IMR-90 (cell line): ENCODE data around the gene KCNQ2.

ENCODE experiments used
- BHLHE40 ChIP-seq: fragments of 150-350 bp; IDR thresholded peaks from 2 replicates; pipeline ENCODE4 v1.6.1; 2016; ENCODE audit warnings: mild to moderate bottlenecking, low read depth, low read length
- CEBPB ChIP-seq: IDR thresholded peaks from 2 replicates; pipeline ENCODE4 v1.6.1; 2012; ENCODE audit warnings: low read depth, low read length, improper control_type of control experiment
- FOS ChIP-seq: fragments of 150-350 bp; IDR thresholded peaks from 2 replicates; pipeline ENCODE4 v1.6.1; 2016; ENCODE audit warnings: low read depth, low read length
- MAFK ChIP-seq: IDR thresholded peaks from 2 replicates; pipeline ENCODE4 v1.6.1; 2012; ENCODE audit warnings: low read depth, low read length, improper control_type of control experiment
- MAZ ChIP-seq: IDR thresholded peaks from 2 replicates; pipeline ENCODE4 v1.6.1; 2012; ENCODE audit warnings: low read depth, mild to moderate bottlenecking, low read length, improper control_type of control experiment, moderate library complexity, borderline replicate concordance
- MXI1 ChIP-seq: IDR thresholded peaks from 2 replicates; pipeline ENCODE4 v1.6.1; 2012; ENCODE audit warnings: low read depth, mild to moderate bottlenecking, low read length, moderate library complexity, borderline replicate concordance
- POLR2A ChIP-seq: IDR thresholded peaks from 2 replicates; pipeline ENCODE4 v1.6.1; 2012; ENCODE audit warnings: mild to moderate bottlenecking, low read depth, low read length
- RAD21 ChIP-seq: IDR thresholded peaks from 2 replicates; pipeline ENCODE4 v1.6.1; 2012; ENCODE audit warnings: low read length, improper control_type of control experiment
- RFX5 ChIP-seq: IDR thresholded peaks from 2 replicates; pipeline ENCODE4 v1.8.0; 2012; ENCODE audit warnings: low read depth, mild to moderate bottlenecking, low read length, moderate library complexity
- SMC3 ChIP-seq: fragments of 150-350 bp; IDR thresholded peaks from 2 replicates; pipeline ENCODE4 v1.6.1; 2016; ENCODE audit warnings: low read depth, mild to moderate bottlenecking, antibody characterized with exemption, low read length, moderate library complexity
- TF ChIP-seq, protein P1 (sequence below): conservative IDR thresholded peaks from 2 replicates; pipeline ENCODE4 v1.5.1; 2012; ENCODE audit warnings: mild to moderate bottlenecking, low read depth, low read length, improper control_type of control experiment
- TF ChIP-seq, protein P2 (sequence below): fragments of 150-350 bp; IDR thresholded peaks from 2 replicates; pipeline ENCODE4 v1.6.1; 2017; ENCODE audit warnings: mild to moderate bottlenecking, antibody characterized with exemption, low read length, low read depth
- TF ChIP-seq, protein P3 (sequence below): fragments of 150-350 bp; IDR thresholded peaks from 2 replicates; pipeline ENCODE4 v1.6.1; 2016; ENCODE audit warnings: low read depth, mild to moderate bottlenecking, low read length, moderate library complexity, borderline replicate concordance

DNA sequence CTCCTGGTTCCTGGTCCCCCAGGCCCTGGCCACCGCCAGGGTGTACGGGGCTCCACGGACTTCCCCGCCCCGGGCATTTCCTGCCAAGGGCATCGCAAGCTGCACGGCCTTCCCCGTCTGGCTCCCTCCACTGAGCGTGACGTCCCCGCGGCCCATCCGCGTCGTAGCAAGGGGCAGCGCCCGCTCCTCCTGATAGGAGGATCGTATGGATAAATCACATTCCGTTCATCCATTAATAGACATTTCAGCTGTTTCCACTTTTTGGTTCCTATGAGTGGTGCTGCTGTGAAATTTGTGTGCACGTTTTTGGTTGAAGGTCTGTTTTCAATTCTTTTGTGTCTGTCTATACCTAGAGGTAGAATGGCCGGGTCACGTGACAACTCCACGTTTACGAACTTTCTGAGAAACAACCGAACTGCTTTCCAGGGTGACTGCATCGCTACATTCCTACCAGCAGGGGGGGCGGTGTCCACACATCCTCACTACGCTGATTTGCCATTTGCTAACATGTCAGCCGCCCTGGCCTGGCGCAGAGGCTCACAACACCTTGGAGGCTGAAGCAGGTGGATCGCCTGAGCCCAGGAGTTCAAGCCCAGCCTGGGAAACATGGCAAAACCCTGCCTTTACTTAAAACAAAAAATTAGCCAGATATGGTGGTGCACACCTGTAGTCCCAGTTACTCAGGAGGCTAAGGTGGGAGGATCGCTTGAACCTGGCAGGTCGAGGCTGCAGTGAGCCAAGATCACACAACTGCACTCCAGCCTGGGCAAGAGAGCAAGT is 37.7 kb downstream of the KCNQ2 start:
- TF ChIP-seq, protein P1, sequence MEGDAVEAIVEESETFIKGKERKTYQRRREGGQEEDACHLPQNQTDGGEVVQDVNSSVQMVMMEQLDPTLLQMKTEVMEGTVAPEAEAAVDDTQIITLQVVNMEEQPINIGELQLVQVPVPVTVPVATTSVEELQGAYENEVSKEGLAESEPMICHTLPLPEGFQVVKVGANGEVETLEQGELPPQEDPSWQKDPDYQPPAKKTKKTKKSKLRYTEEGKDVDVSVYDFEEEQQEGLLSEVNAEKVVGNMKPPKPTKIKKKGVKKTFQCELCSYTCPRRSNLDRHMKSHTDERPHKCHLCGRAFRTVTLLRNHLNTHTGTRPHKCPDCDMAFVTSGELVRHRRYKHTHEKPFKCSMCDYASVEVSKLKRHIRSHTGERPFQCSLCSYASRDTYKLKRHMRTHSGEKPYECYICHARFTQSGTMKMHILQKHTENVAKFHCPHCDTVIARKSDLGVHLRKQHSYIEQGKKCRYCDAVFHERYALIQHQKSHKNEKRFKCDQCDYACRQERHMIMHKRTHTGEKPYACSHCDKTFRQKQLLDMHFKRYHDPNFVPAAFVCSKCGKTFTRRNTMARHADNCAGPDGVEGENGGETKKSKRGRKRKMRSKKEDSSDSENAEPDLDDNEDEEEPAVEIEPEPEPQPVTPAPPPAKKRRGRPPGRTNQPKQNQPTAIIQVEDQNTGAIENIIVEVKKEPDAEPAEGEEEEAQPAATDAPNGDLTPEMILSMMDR, result peak; percentile 49
- TF ChIP-seq POLR2A (no peak), BHLHE40 (peak; percentile 57; the same call in 1 of the 2 replicates), MXI1 (no peak), CEBPB (no peak), RAD21 (peak; percentile 25; the same call in 1 of the 2 replicates), MAZ (no peak), SMC3 (no peak), FOS (no peak), MAFK (no peak), RFX5 (no peak)
- TF ChIP-seq, protein P2, sequence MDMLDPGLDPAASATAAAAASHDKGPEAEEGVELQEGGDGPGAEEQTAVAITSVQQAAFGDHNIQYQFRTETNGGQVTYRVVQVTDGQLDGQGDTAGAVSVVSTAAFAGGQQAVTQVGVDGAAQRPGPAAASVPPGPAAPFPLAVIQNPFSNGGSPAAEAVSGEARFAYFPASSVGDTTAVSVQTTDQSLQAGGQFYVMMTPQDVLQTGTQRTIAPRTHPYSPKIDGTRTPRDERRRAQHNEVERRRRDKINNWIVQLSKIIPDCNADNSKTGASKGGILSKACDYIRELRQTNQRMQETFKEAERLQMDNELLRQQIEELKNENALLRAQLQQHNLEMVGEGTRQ, result peak; percentile 79
- TF ChIP-seq, protein P3, sequence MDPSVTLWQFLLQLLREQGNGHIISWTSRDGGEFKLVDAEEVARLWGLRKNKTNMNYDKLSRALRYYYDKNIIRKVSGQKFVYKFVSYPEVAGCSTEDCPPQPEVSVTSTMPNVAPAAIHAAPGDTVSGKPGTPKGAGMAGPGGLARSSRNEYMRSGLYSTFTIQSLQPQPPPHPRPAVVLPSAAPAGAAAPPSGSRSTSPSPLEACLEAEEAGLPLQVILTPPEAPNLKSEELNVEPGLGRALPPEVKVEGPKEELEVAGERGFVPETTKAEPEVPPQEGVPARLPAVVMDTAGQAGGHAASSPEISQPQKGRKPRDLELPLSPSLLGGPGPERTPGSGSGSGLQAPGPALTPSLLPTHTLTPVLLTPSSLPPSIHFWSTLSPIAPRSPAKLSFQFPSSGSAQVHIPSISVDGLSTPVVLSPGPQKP, result no peak
